ENCODE measurements around the gene FRMPD4.

FRMPD4 gene

DNA sequence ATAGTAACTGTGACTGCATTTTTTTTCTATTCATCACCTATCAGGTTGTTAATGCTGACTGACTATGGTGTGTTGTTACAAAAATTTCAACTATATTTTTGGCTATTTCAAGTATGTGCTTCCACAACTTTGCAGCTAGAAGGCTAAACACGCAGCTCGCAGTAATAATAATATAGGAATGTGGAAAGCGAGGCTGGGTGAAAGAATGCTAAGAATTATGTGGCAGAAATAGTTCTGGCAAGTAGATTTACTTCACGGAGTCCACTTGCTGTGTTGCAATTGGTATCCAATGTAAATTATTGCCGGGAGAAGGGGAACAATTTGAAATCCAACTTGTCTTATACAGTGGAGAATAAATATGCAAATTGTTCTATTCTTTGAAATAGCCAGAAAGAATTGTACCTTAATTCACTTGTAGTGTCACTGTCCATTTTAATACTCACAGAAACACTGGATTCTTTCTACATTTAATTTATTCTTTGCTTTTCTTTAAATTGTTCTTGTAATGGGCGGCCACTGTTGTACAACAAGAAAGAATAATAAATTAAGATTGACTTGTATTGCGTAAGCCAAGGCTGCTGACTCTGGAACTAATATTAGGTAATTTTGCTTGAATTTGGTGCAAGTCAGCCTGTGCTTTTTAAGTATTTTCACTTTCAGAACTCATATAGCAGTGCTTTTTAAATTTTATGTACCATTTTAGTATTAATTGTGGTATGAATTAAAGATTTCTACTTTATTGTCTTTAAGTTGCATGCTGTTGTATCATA lies 154.9 kb downstream of the FRMPD4 start:
- Mint-ChIP-seq H3K36me3 (ENCODE audit: low read depth) (no peaks in the 10 kb centered on the region), H3K27me3 (ENCODE audit: low read depth) (no peaks in the 10 kb centered on the region), H3K4me1 (ENCODE audit: low read depth) (no peaks in the 10 kb centered on the region), H3K9me3 (no peaks in the 10 kb centered on the region), H3K27ac (no peak overlapping the region), H3K4me3 (no peak overlapping the region)
- DNase-seq (ENCODE audit: low spot score): no peak

DNA sequence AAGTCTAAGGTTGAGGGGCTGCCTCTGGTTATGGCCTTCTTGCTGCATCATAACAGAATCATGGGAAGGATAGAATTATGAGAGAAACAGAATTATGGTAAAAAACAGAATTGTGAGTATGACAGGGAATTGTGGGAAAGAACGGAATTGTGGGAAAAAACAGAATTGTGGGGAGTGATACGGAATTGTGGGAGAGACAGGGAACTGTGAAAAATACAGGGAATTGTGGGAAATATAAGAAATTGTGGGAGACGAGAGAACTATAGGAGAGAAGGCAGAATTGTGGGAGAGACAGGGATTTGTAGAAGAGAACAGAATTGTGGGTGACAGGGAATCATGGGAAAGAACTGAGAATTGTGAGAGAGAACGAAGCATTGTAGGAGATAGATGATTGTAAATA lies 159.1 kb downstream of the FRMPD4 start:
- H3K9me3 Mint-ChIP-seq: no peaks in the 10 kb centered on the region
- H3K4me1 Mint-ChIP-seq (ENCODE audit: low read depth): no peaks in the 10 kb centered on the region
- no peak overlapping the region for H3K27ac Mint-ChIP-seq
- H3K36me3 Mint-ChIP-seq (ENCODE audit: low read depth): no peaks in the 10 kb centered on the region
- no peak overlapping the region for H3K4me3 Mint-ChIP-seq
- no peak for DNase-seq (ENCODE audit: low spot score)
- H3K27me3 Mint-ChIP-seq (ENCODE audit: low read depth): no peaks in the 10 kb centered on the region

DNA sequence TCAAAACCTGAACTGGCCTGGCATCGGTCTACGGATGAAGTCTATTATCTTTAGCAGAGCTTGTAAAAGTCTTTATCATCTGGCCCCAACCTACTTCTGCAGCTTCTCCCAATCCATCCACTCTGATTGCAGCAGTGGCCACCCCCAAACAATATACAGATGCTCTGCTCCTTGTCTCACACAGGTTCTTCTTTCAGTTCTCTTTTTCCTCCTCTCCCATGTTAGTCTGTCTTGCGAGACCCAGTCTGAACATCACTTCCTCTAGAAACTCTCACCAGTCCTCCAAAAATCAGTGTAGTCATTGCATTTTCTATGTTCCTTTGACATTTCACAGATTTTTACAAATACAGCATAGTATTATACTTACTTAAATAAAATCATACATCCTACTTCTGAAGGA lies 163.0 kb downstream of the FRMPD4 start:
- Mint-ChIP-seq H3K27me3 (ENCODE audit: low read depth) (no peaks in the 10 kb centered on the region), H3K9me3 (no peaks in the 10 kb centered on the region), H3K36me3 (ENCODE audit: low read depth) (no peaks in the 10 kb centered on the region), H3K4me1 (ENCODE audit: low read depth) (no peaks in the 10 kb centered on the region), H3K4me3 (no peak overlapping the region), H3K27ac (no peak overlapping the region)
- no peak for DNase-seq (ENCODE audit: low spot score)

DNA sequence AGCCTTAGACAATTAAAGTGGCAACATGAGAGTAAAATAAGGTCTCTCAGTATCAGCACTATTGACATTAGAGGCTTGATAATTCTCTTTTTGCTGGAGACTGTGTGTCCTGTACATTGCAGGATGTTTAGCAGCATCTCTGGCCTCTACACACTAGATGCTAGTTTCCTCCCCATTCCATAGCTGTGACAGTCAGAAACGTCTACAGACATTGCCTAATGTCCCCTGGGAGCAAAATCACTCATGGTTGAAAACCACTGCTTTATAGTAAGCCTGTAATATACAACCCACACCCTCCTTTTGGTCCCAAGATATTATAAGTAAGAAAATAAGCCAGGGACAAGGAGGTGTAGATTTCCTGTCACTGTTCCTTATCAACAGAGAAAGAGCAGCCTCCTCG lies 166.0 kb downstream of the FRMPD4 start:
- no peak overlapping the region for H3K4me3 Mint-ChIP-seq
- no peak overlapping the region for H3K27ac Mint-ChIP-seq
- no peak for DNase-seq (ENCODE audit: low spot score)
- H3K36me3 Mint-ChIP-seq (ENCODE audit: low read depth): no peaks in the 10 kb centered on the region
- H3K27me3 Mint-ChIP-seq (ENCODE audit: low read depth): no peaks in the 10 kb centered on the region
- no peaks in the 10 kb centered on the region for H3K4me1 Mint-ChIP-seq (ENCODE audit: low read depth)
- H3K9me3 Mint-ChIP-seq: no peaks in the 10 kb centered on the region

DNA sequence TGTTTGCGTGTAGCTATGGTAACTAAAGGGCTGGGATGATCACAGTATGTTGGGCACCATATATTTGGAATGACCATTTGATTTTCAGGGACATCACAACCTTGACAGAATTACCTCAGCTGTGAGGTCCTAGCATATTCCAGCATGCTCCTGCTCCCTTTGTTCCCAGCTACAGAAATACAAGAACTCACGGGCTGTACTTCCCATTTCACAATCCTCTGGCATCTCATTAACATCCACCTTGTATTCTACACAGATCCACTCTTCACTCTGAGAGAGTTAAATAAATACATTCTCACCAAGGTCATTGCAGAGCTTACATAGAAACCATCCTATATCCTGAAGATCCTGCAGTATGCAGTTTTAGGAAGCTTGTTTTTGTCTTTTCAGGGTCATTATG lies 169.7 kb downstream of the FRMPD4 start:
- no peaks in the 10 kb centered on the region for H3K36me3 Mint-ChIP-seq (ENCODE audit: low read depth)
- no peaks in the 10 kb centered on the region for H3K4me1 Mint-ChIP-seq (ENCODE audit: low read depth)
- no peaks in the 10 kb centered on the region for H3K9me3 Mint-ChIP-seq
- no peak overlapping the region for H3K4me3 Mint-ChIP-seq
- no peak for DNase-seq (ENCODE audit: low spot score)
- no peaks in the 10 kb centered on the region for H3K27me3 Mint-ChIP-seq (ENCODE audit: low read depth)
- H3K27ac Mint-ChIP-seq: no peak overlapping the region

DNA sequence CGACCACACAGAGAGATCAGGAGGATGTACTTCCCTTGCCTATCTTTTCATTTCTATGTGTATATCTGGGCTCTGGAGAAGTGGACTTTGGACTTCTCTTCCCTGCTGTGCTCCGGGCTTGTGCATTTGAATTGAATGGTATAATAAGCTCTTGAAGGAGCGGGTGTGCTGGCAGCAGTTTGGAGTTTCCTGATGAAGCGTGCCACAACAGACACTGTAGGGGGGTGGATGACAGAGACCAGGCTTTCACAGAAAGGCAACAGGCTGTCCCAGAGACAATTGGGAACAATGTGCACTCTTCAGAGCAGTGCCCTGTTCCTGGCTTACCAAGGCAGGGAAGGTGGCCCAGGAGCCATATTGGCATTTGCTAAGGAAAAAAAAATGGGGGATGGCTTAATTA lies 170.1 kb downstream of the FRMPD4 start:
- no peaks in the 10 kb centered on the region for H3K9me3 Mint-ChIP-seq
- no peaks in the 10 kb centered on the region for H3K4me1 Mint-ChIP-seq (ENCODE audit: low read depth)
- no peaks in the 10 kb centered on the region for H3K36me3 Mint-ChIP-seq (ENCODE audit: low read depth)
- no peaks in the 10 kb centered on the region for H3K27me3 Mint-ChIP-seq (ENCODE audit: low read depth)
- H3K27ac Mint-ChIP-seq: no peak overlapping the region
- H3K4me3 Mint-ChIP-seq: no peak overlapping the region
- no peak for DNase-seq (ENCODE audit: low spot score)

DNA sequence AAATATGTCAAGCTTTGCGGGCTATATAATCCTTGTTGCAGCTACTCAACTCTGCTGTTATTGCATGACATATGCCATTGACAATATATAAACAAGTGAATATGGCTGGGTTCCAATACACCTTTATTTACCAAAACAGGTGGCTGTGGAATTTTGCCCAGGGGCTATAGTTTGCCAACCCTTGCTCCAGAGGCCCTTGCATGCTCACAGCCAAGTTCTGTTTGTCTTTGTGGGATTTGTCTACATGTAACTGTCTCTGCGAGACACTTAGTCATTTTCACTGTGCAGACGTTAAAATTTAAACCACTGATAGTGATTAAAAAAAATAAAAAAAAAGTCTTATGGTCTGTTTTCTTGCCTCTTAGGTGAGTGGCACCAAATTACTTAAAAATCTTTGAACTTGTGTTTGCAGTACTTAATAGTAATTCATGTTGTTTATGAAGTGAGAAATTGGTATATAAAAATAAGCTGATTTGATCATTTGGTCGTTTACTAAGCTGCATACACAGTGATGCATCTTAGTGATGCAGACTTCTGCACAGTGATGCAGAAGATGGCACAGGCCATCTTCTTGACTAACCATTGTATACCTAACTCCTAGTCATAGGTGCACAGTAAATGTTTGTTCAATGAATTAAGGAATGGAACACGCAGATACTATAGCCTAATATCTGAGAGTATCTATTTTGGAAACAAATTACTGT lies 170.9 kb downstream of the FRMPD4 start:
- DNase-seq (ENCODE audit: low spot score): no peak
- Mint-ChIP-seq H3K9me3 (no peaks in the 10 kb centered on the region), H3K4me1 (ENCODE audit: low read depth) (no peaks in the 10 kb centered on the region), H3K27me3 (ENCODE audit: low read depth) (no peaks in the 10 kb centered on the region), H3K27ac (no peak overlapping the region), H3K36me3 (ENCODE audit: low read depth) (no peaks in the 10 kb centered on the region), H3K4me3 (no peak overlapping the region)

DNA sequence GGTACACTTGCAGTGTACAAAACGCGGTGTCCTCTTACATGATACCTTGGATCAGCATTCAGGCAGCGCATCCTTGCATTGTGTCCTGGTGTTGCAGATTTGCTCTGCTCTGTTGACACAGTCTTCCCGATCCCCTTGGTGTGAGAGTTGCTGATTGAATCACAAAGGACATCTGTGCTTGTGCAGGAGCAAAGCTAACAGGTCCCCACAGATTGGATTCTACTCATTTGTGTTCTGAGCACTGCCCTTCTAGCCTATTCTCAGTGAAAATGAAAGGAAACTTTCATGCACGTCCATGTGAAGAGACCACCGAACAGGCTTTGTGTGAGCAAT lies 171.4 kb downstream of the FRMPD4 start:
- no peaks in the 10 kb centered on the region for H3K4me1 Mint-ChIP-seq (ENCODE audit: low read depth)
- no peak overlapping the region for H3K27ac Mint-ChIP-seq
- no peak overlapping the region for H3K4me3 Mint-ChIP-seq
- H3K27me3 Mint-ChIP-seq (ENCODE audit: low read depth): no peaks in the 10 kb centered on the region
- no peak for DNase-seq (ENCODE audit: low spot score)
- no peaks in the 10 kb centered on the region for H3K36me3 Mint-ChIP-seq (ENCODE audit: low read depth)
- H3K9me3 Mint-ChIP-seq: no peaks in the 10 kb centered on the region

DNA sequence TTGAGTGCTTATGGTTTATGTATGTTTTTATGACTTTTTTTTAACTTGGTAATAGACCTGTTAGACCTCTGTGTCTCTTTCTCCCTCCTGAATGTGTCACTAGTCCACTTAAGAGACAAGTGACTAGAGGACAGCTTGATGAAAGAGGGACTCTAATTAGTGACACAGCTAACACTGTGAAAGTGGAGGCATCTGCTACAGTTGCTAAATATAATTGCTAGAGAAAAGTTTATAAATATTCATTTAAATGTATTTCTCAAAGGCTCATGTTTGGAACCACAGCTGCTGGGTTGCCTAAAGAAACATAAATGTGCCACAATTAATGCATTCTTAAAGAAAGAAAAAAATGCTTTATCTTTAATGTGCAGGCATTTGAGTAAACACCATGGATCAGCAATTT lies 176.4 kb downstream of the FRMPD4 start:
- DNase-seq (ENCODE audit: low spot score): no peak
- Mint-ChIP-seq H3K36me3 (ENCODE audit: low read depth) (no peaks in the 10 kb centered on the region), H3K9me3 (no peaks in the 10 kb centered on the region), H3K4me3 (no peak overlapping the region), H3K27ac (no peak overlapping the region), H3K4me1 (ENCODE audit: low read depth) (no peaks in the 10 kb centered on the region), H3K27me3 (ENCODE audit: low read depth) (no peaks in the 10 kb centered on the region)

DNA sequence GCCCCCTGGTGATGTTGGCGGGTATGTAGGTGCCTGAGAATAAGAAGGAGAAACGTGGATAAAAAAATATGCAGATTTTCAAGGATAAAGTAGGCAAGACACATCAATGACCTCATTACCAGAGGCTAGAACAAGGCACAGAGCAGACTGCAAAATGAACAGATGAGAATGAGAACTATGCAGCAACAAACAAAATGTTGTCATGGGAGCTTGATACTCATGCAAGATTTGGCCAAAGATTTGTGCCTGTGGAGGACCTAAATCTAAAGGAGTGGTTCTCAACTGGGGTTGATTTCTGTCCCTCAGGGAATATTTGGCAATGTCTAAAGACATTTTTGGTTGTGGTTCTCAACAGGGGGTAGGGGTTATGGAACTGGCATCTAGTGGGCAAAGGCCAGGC lies 177.3 kb downstream of the FRMPD4 start:
- Mint-ChIP-seq H3K36me3 (ENCODE audit: low read depth) (no peaks in the 10 kb centered on the region), H3K9me3 (no peaks in the 10 kb centered on the region), H3K4me3 (no peak overlapping the region), H3K27ac (no peak overlapping the region), H3K27me3 (ENCODE audit: low read depth) (no peaks in the 10 kb centered on the region), H3K4me1 (ENCODE audit: low read depth) (no peaks in the 10 kb centered on the region)
- no peak for DNase-seq (ENCODE audit: low spot score)

DNA sequence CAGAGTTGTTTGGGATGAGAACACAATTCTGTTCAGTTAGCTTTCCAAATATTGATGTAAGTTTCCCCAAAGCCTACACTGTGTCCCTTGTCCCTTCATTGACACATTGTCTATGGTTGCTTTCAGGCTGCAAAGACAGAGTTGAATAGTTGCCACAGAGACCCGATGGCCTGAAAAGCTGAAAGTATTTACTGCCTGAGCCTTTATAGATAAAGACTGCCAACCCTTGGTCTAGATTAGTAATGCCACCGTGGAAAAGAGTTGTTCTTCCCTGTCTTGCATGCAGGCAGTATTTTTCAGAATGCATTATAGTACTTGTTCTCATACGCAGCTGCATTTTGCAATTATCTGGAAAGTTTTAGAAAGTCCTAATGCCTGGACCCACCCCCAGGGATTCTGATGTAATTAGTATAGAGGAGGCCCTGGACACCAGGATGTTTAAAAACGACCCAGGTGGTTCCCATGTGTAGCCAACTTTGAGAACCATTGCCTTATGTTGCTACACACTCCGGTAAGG lies 180.8 kb downstream of the FRMPD4 start:
- DNase-seq (ENCODE audit: low spot score): no peak
- Mint-ChIP-seq H3K4me1 (ENCODE audit: low read depth) (no peaks in the 10 kb centered on the region), H3K27ac (no peak overlapping the region), H3K36me3 (ENCODE audit: low read depth) (no peaks in the 10 kb centered on the region), H3K9me3 (no peaks in the 10 kb centered on the region), H3K4me3 (no peak overlapping the region), H3K27me3 (ENCODE audit: low read depth) (no peaks in the 10 kb centered on the region)

DNA sequence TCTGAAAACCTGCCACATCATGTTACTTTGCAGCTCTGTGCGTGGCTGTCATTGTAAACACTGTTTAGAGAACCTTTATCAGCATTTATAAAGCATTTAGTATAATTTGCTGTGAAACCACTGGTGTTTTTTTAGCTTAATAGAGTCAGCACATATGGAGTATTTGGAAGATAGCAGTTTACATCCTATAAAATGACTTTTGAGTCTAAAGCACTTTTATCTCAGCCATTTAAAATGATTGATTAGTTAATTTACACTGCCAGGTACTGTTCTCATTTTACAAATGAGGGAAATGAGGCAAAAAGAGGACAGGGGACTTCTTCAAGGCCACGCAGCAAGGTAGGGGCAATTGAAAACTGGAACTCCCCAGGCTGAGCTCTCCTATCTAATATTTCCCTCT lies 181.7 kb downstream of the FRMPD4 start:
- H3K27ac Mint-ChIP-seq: no peak overlapping the region
- DNase-seq (ENCODE audit: low spot score): no peak
- no peaks in the 10 kb centered on the region for H3K9me3 Mint-ChIP-seq
- H3K27me3 Mint-ChIP-seq (ENCODE audit: low read depth): no peaks in the 10 kb centered on the region
- no peaks in the 10 kb centered on the region for H3K4me1 Mint-ChIP-seq (ENCODE audit: low read depth)
- no peaks in the 10 kb centered on the region for H3K36me3 Mint-ChIP-seq (ENCODE audit: low read depth)
- no peak overlapping the region for H3K4me3 Mint-ChIP-seq

DNA sequence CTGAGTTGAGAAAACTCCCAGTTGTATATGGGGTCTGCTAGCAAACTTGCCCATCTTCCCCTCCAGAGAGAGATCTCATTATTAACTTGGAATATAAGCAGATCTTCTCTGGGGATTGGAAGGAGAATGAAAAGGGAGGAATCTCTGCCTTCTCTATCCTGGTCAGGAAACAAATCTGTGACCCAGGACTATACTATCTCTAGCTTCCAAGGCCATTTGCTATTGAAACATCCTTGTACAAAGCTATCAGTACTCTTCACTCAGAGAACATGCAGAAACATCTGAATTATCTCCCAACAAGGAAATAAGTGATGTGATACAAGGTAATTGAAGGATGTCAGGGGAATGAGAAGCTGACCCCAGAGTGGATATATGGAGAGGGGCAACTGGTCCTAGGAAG lies 183.8 kb downstream of the FRMPD4 start:
- H3K4me3 Mint-ChIP-seq: no peak overlapping the region
- no peak for DNase-seq (ENCODE audit: low spot score)
- no peaks in the 10 kb centered on the region for H3K36me3 Mint-ChIP-seq (ENCODE audit: low read depth)
- H3K4me1 Mint-ChIP-seq (ENCODE audit: low read depth): no peaks in the 10 kb centered on the region
- H3K27ac Mint-ChIP-seq: no peak overlapping the region
- no peaks in the 10 kb centered on the region for H3K9me3 Mint-ChIP-seq
- H3K27me3 Mint-ChIP-seq (ENCODE audit: low read depth): no peaks in the 10 kb centered on the region

DNA sequence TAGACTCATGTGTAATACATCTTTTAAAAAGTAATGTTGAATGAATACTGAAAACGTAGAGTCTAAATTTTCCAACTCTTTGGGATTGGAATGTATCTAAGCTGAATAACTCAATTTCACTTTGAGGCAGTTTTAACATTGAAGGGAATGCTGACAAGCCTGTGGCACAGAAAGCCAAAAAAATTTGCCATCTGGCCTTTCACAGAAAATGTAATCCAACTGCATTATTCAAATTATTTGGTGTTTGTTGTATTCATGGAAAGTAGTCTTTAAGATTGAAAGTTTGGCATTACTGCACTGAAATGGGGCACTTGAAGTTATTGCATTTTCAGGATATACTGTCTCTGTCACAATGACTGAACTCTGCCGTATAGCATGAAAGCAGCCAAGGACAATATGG lies 186.9 kb downstream of the FRMPD4 start:
- H3K4me1 Mint-ChIP-seq (ENCODE audit: low read depth): no peaks in the 10 kb centered on the region
- H3K27me3 Mint-ChIP-seq (ENCODE audit: low read depth): no peaks in the 10 kb centered on the region
- no peak for DNase-seq (ENCODE audit: low spot score)

DNA sequence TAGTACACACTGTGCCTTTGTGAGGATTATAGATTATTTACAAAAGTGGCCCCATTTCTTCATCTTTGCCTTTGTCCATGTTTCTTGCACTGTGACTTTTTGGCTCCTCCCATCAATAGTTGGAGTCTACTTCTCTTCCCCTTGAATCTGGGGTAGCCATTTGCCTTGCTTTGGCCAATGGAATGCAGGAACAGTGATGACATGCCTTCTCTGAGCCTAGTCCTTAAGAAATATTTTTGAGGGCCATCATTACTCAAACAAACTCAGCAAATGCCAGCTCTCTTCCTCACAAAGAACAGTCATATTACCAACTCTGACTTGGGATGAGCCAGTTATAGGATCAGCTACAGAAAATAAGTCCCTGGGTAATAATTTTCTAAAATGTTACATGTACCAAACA lies 189.6 kb downstream of the FRMPD4 start:
- H3K4me3 Mint-ChIP-seq: no peak overlapping the region
- no peak overlapping the region for H3K27ac Mint-ChIP-seq
- H3K4me1 Mint-ChIP-seq (ENCODE audit: low read depth): no peaks in the 10 kb centered on the region
- no peaks in the 10 kb centered on the region for H3K9me3 Mint-ChIP-seq
- no peaks in the 10 kb centered on the region for H3K36me3 Mint-ChIP-seq (ENCODE audit: low read depth)
- H3K27me3 Mint-ChIP-seq (ENCODE audit: low read depth): no peaks in the 10 kb centered on the region
- DNase-seq (ENCODE audit: low spot score): no peak

More for the DNA sequence above, 186.9 kb downstream of the FRMPD4 start:
- Mint-ChIP-seq H3K36me3 (ENCODE audit: low read depth) (no peaks in the 10 kb centered on the region), H3K27ac (no peak overlapping the region), H3K9me3 (no peaks in the 10 kb centered on the region), H3K4me3 (no peak overlapping the region)
